HepG2 (cell line): ENCODE results near the gene EPO. TPM values are rescaled to one million over a fixed set of nuclear protein-coding genes. Genes with fewer than 3 reads are reported as not detected.

Source experiments
- HDAC1 ChIP-seq: sonication (generic); formaldehyde crosslinking; IDR thresholded peaks from 2 replicates; pipeline ENCODE4 v1.5.1; 2020; ENCODE audit warnings: mild to moderate bottlenecking, missing genetic modification reagents
- HNF4G ChIP-seq, 2 experiments: sonication (generic) in 1 of 2; formaldehyde crosslinking in 1 of 2; IDR thresholded peaks; 2 replicates each; pipeline versions ENCODE4 v1.4.0 to v1.6.1; 2011 to 2020; ENCODE audit warnings: borderline replicate concordance in 2 of 2, low read depth in 2 of 2, mild to moderate bottlenecking in 2 of 2, low read length in 1 of 2, missing genetic modification reagents in 1 of 2, moderate library complexity in 1 of 2
- KAT7 ChIP-seq: IDR thresholded peaks from 2 replicates; pipeline ENCODE4 v1.6.1; 2018; ENCODE audit warnings: borderline replicate concordance, missing compliant biosample characterization
- POLR2A ChIP-seq, 2 experiments: IDR thresholded peaks; 2 replicates each; pipeline ENCODE4 v1.6.1; 2011; ENCODE audit warnings: low read depth in 2 of 2, low read length in 2 of 2, mild to moderate bottlenecking in 1 of 2, moderate library complexity in 1 of 2; ENCODE audit not compliant: insufficient read depth in 1 of 2
- REPIN1 ChIP-seq: sonication (generic); formaldehyde crosslinking; IDR thresholded peaks from 2 replicates; pipeline ENCODE4 v1.8.0; 2022; ENCODE audit warnings: missing genetic modification reagents, low read depth, mild to moderate bottlenecking, borderline replicate concordance
- ZBTB7B ChIP-seq: sonication (generic); formaldehyde crosslinking; IDR thresholded peaks from 2 replicates; pipeline ENCODE4 v1.4.0; 2020; ENCODE audit warnings: missing genetic modification reagents
- ZFP36 ChIP-seq: fragments of 150-350 bp; IDR thresholded peaks from 2 replicates; pipeline ENCODE4 v1.6.1; 2018; ENCODE audit warnings: borderline replicate concordance, low read length, low read depth; ENCODE audit not compliant: partially characterized antibody
- ZNF75D ChIP-seq: sonication (generic); formaldehyde crosslinking; IDR thresholded peaks from 2 replicates; pipeline ENCODE4 v1.8.1; 2023; ENCODE audit warnings: missing genetic modification reagents, mild to moderate bottlenecking, borderline replicate concordance
- polyA plus RNA-seq, 8 experiments: library from polyadenylated mRNA; depleted of rRNA in 3 of 8; stranded (reverse) in 7 of 8; unstranded in 1 of 8; fragments of >200 nt; fragmentation: Illumina TruSeq in 4 of 8; extraction: Trizol in 4 of 8; gene quantifications; 2 replicates each; pipeline versions ENCODE4 v1.2.1 to v1.2.3, GENCODE V29; 2011 to 2016; ENCODE audit warnings: low read depth in 4 of 8, missing spikeins in 1 of 8, mixed read lengths in 1 of 8; ENCODE audit not compliant: insufficient read depth in 1 of 8
- total RNA-seq, 5 experiments: library from RNA; depleted of rRNA; stranded (reverse); fragments of >200 nt; fragmentation: Illumina TruSeq; extraction: Trizol; gene quantifications; 2 replicates each; pipeline ENCODE4 v1.2.3, GENCODE V29; 2016; ENCODE audit warnings: low read depth in 1 of 5
- TF ChIP-seq, protein P1 (sequence below), 2 experiments: sonication (generic) in 1 of 2; formaldehyde crosslinking in 1 of 2; IDR thresholded peaks; 2 replicates each; pipeline versions ENCODE4 v1.5.1 to v1.6.1; 2011 to 2020; ENCODE audit warnings: borderline replicate concordance in 1 of 2, low read depth in 1 of 2, low read length in 1 of 2, mild to moderate bottlenecking in 1 of 2, missing genetic modification reagents in 1 of 2, moderate library complexity in 1 of 2
- TF ChIP-seq, protein P2 (sequence below): sonication (generic); formaldehyde crosslinking; IDR thresholded peaks from 2 replicates; pipeline ENCODE4 v1.9.0; 2022; ENCODE audit warnings: missing genetic modification reagents, mild to moderate bottlenecking, borderline replicate concordance
- TF ChIP-seq, protein P3 (sequence below): sonication (generic); formaldehyde crosslinking; IDR thresholded peaks from 2 replicates; pipeline ENCODE4 v1.9.0; 2021; ENCODE audit warnings: missing genetic modification reagents, borderline replicate concordance
- TF ChIP-seq, protein P4 (sequence below): sonication (generic); IDR thresholded peaks from 2 replicates; pipeline ENCODE4 v1.6.1; 2016; ENCODE audit warnings: low read depth, borderline replicate concordance
- TF ChIP-seq, protein P5 (sequence below): sonication (generic); formaldehyde crosslinking; IDR thresholded peaks from 2 replicates; pipeline ENCODE4 v1.9.0; 2021; ENCODE audit warnings: missing genetic modification reagents, borderline replicate concordance
- TF ChIP-seq, protein P6 (sequence below): sonication (generic); formaldehyde crosslinking; IDR thresholded peaks from 2 replicates; pipeline ENCODE4 v1.8.0; 2022; ENCODE audit warnings: low read depth, missing genetic modification reagents

EPO gene
- total and polyA plus RNA-seq, 2 of the 13 experiments (the other 11 are each of a cell fraction or from before 2014, with no cell fraction given): 10.3 to 25.7 TPM

DNA sequence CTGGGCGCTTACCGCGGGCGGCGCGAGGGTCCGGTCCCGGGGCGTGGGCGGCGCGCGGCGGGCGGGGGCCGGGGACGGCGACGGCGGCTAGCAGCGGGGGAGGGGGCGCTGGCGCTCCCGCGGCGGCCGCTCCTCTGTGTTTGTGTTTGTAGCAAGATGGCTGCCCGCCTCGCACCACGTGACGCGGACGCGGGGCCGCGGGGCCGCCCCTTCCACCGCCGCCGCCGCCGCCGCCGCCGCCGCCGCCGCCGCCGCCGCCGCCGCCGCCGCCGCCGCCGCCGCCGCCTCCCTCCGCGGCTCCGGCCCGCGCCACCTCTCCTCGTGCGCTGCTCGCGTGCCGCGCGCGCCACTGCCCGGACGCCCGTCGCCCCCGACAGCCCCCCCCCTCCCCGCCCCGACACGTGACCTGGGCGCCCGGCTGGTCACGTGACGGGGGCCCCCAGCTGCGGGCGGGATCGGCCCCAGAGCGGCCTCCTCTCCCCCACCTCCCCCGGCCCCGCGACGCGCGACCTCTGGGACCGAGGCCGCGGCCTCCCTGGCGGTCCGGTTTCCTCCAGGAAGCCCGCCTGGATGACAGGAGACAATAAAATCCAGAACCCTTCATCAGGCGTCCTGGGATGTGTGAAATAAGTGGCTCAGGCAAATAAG lies 26.0 kb upstream of the EPO start, which contains the start of gene GIGYF1 (continued):
- TF ChIP-seq, protein P1, sequence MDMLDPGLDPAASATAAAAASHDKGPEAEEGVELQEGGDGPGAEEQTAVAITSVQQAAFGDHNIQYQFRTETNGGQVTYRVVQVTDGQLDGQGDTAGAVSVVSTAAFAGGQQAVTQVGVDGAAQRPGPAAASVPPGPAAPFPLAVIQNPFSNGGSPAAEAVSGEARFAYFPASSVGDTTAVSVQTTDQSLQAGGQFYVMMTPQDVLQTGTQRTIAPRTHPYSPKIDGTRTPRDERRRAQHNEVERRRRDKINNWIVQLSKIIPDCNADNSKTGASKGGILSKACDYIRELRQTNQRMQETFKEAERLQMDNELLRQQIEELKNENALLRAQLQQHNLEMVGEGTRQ (IDR thresholded peaks at IDR 0.05; ENCODE audit: low read depth, low read length): peak; percentile 64; the same call in 1 of the 2 replicates
- TF ChIP-seq, protein P1 (CRISPR knock-in tag; IDR thresholded peaks at IDR 0.05; ENCODE audit: borderline replicate concordance): peak; percentile 63; the same call in 1 of the 2 replicates
- TF ChIP-seq KAT7 (no peak), HNF4G (IDR thresholded peaks at IDR 0.05; ENCODE audit: borderline replicate concordance, low read depth, low read length) (no peak), HNF4G (CRISPR knock-in tag; IDR thresholded peaks at IDR 0.05; ENCODE audit: borderline replicate concordance, low read depth) (no peak), ZNF75D (no peak), ZBTB7B (CRISPR knock-in tag) (0 out of 2 replicates have a peak, but pooled peaks have one; percentile 36), REPIN1 (CRISPR knock-in tag) (no peak), ZFP36 (peak; percentile 78), HDAC1 (CRISPR knock-in tag) (peak; percentile 34; the same call in 1 of the 2 replicates), POLR2A (IDR thresholded peaks at IDR 0.05; ENCODE audit: insufficient read depth in 1 of 2, low read depth in 2 of 2, low read length in 2 of 2) (0 out of 4 replicates have a peak, but pooled peaks of 1 of the 2 experiments have one; percentile 5)
- TF ChIP-seq, protein P2, sequence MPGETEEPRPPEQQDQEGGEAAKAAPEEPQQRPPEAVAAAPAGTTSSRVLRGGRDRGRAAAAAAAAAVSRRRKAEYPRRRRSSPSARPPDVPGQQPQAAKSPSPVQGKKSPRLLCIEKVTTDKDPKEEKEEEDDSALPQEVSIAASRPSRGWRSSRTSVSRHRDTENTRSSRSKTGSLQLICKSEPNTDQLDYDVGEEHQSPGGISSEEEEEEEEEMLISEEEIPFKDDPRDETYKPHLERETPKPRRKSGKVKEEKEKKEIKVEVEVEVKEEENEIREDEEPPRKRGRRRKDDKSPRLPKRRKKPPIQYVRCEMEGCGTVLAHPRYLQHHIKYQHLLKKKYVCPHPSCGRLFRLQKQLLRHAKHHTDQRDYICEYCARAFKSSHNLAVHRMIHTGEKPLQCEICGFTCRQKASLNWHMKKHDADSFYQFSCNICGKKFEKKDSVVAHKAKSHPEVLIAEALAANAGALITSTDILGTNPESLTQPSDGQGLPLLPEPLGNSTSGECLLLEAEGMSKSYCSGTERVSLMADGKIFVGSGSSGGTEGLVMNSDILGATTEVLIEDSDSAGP (CRISPR knock-in tag): 0 out of 2 replicates have a peak, but pooled peaks have one; percentile 17
- TF ChIP-seq, protein P3, sequence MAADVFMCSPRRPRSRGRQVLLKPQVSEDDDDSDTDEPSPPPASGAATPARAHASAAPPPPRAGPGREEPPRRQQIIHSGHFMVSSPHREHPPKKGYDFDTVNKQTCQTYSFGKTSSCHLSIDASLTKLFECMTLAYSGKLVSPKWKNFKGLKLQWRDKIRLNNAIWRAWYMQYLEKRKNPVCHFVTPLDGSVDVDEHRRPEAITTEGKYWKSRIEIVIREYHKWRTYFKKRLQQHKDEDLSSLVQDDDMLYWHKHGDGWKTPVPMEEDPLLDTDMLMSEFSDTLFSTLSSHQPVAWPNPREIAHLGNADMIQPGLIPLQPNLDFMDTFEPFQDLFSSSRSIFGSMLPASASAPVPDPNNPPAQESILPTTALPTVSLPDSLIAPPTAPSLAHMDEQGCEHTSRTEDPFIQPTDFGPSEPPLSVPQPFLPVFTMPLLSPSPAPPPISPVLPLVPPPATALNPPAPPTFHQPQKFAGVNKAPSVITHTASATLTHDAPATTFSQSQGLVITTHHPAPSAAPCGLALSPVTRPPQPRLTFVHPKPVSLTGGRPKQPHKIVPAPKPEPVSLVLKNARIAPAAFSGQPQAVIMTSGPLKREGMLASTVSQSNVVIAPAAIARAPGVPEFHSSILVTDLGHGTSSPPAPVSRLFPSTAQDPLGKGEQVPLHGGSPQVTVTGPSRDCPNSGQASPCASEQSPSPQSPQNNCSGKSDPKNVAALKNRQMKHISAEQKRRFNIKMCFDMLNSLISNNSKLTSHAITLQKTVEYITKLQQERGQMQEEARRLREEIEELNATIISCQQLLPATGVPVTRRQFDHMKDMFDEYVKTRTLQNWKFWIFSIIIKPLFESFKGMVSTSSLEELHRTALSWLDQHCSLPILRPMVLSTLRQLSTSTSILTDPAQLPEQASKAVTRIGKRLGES (CRISPR knock-in tag): 0 out of 2 replicates have a peak, but pooled peaks have one; percentile 38
- TF ChIP-seq, protein P4, sequence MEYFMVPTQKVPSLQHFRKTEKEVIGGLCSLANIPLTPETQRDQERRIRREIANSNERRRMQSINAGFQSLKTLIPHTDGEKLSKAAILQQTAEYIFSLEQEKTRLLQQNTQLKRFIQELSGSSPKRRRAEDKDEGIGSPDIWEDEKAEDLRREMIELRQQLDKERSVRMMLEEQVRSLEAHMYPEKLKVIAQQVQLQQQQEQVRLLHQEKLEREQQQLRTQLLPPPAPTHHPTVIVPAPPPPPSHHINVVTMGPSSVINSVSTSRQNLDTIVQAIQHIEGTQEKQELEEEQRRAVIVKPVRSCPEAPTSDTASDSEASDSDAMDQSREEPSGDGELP: peak; percentile 42; the same call in 1 of the 2 replicates
- TF ChIP-seq, protein P5, sequence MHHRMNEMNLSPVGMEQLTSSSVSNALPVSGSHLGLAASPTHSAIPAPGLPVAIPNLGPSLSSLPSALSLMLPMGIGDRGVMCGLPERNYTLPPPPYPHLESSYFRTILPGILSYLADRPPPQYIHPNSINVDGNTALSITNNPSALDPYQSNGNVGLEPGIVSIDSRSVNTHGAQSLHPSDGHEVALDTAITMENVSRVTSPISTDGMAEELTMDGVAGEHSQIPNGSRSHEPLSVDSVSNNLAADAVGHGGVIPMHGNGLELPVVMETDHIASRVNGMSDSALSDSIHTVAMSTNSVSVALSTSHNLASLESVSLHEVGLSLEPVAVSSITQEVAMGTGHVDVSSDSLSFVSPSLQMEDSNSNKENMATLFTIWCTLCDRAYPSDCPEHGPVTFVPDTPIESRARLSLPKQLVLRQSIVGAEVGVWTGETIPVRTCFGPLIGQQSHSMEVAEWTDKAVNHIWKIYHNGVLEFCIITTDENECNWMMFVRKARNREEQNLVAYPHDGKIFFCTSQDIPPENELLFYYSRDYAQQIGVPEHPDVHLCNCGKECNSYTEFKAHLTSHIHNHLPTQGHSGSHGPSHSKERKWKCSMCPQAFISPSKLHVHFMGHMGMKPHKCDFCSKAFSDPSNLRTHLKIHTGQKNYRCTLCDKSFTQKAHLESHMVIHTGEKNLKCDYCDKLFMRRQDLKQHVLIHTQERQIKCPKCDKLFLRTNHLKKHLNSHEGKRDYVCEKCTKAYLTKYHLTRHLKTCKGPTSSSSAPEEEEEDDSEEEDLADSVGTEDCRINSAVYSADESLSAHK (CRISPR knock-in tag): no peak
- TF ChIP-seq, protein P6, sequence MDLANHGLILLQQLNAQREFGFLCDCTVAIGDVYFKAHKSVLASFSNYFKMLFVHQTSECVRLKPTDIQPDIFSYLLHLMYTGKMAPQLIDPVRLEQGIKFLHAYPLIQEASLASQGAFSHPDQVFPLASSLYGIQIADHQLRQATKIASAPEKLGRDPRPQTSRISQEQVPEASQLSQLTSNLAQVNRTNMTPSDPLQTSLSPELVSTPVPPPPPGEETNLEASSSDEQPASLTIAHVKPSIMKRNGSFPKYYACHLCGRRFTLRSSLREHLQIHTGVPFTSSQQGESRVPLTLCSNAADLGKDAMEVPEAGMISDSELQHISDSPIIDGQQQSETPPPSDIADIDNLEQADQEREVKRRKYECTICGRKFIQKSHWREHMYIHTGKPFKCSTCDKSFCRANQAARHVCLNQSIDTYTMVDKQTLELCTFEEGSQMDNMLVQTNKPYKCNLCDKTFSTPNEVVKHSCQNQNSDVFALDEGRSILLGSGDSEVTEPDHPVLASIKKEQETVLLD: peak; percentile 83; the same call in 1 of the 2 replicates
